ENCODE results near the gene FBXO44.

FBXO44 gene

GRCh38 chr1:11620924-11621323, 33.8 kb upstream of the FBXO44 start:
- Histone ChIP-seq H3K36me3 (replicated peaks) (no peaks in the 10 kb centered on the region), H3K27ac (no peak overlapping the region), H3K27me3 (replicated peaks) (no peaks in the 10 kb centered on the region), H3K4me3 (ENCODE audit: low read depth, low read length) (no peak overlapping the region)
- in situ Hi-C loops (cut with HindIII; ENCODE audit: low pct_ligation_motif_present, low sequenced_read_pairs) = no loop called here
- no peak for DNase-seq
- no peak for TF ChIP-seq CTCF (IDR thresholded peaks at IDR 0.05; ENCODE audit: low read depth, low read length, missing control alignments)

- H3K27ac ChIP-seq = no peak overlapping the region
- H3K4me3 ChIP-seq (ENCODE audit: low read depth, low read length) = no peak overlapping the region
- H3K36me3 ChIP-seq (replicated peaks) = no peaks in the 10 kb centered on the region
- DNase-seq = no peak
- no peak for TF ChIP-seq CTCF (IDR thresholded peaks at IDR 0.05; ENCODE audit: low read depth, low read length, missing control alignments)
- no peaks in the 10 kb centered on the region for H3K27me3 ChIP-seq (replicated peaks)
- in situ Hi-C loops (cut with HindIII; ENCODE audit: low pct_ligation_motif_present, low sequenced_read_pairs) = no loop called here
These were observed 32.3 kb upstream of the FBXO44 start for GRCh38 chr1:11622398-11622797.

GRCh38 chr1:11623702-11624101, 31.0 kb upstream of the FBXO44 start:
- in situ Hi-C loops (cut with HindIII; ENCODE audit: low pct_ligation_motif_present, low sequenced_read_pairs) = no loop called here
- DNase-seq = no peak
- no peak overlapping the region for H3K4me3 ChIP-seq (ENCODE audit: low read depth, low read length)
- TF ChIP-seq CTCF (IDR thresholded peaks at IDR 0.05; ENCODE audit: low read depth, low read length, missing control alignments) = no peak
- H3K27me3 ChIP-seq (replicated peaks) = no peaks in the 10 kb centered on the region
- no peak overlapping the region for H3K27ac ChIP-seq
- no peaks in the 10 kb centered on the region for H3K36me3 ChIP-seq (replicated peaks)

GRCh38 chr1:11626551-11626950, 28.1 kb upstream of the FBXO44 start:
- in situ Hi-C loops (cut with HindIII; ENCODE audit: low pct_ligation_motif_present, low sequenced_read_pairs) = loop anchor here (25.0 kb wide), 1 partner anchor 389 kb away; no protein-coding TSS in a partner anchor
- H3K4me3 ChIP-seq (ENCODE audit: low read depth, low read length) = no peak overlapping the region
- no peak for TF ChIP-seq CTCF (IDR thresholded peaks at IDR 0.05; ENCODE audit: low read depth, low read length, missing control alignments)
- H3K36me3 ChIP-seq (replicated peaks) = no peaks in the 10 kb centered on the region
- H3K27me3 ChIP-seq (replicated peaks) = no peaks in the 10 kb centered on the region
- H3K27ac ChIP-seq = no peak overlapping the region
- DNase-seq = no peak

- in situ Hi-C loops (cut with HindIII; ENCODE audit: low pct_ligation_motif_present, low sequenced_read_pairs) = loop anchor here (25.0 kb wide), 1 partner anchor 391 kb away; no protein-coding TSS in a partner anchor
These were observed 25.9 kb upstream of the FBXO44 start for GRCh38 chr1:11628767-11629166.

More at GRCh38 chr1:11628767-11629166, 25.9 kb upstream of the FBXO44 start:
- H3K36me3 ChIP-seq (replicated peaks) = no peaks in the 10 kb centered on the region
- DNase-seq = no peak
- no peak for TF ChIP-seq CTCF (IDR thresholded peaks at IDR 0.05; ENCODE audit: low read depth, low read length, missing control alignments)
- no peak overlapping the region for H3K4me3 ChIP-seq (ENCODE audit: low read depth, low read length)
- no peaks in the 10 kb centered on the region for H3K27me3 ChIP-seq (replicated peaks)
- H3K27ac ChIP-seq = no peak overlapping the region

Data from brain microvascular endothelial cell (primary cell).